ENCODE data around the gene COL25A1. TPM values are rescaled to one million over a fixed set of nuclear protein-coding genes. Genes with fewer than 3 reads are reported as not detected.

COL25A1 gene
- total and polyA plus RNA-seq, 2 experiments from 2014 or later: 0.25 TPM; not detected in 1

DNA sequence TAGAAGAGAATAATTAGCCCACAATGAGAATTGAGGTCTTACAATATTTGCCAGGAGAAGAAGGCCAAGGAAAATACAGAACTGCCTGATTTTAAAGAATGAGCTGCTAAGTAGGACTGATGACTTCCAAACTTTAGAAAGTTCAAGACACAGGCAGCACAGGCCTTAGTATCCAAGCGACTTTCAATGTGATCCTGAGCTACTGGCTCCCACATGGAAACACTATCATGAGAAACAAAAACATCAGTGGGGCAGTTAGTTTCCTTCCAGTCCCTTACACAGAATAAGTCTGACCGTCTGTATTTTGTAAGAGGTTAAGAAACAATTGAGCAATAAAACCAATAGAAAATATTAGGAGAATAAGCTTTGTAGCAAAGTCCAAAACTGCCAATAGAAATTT is 251.4 kb downstream of the COL25A1 start:
- Histone ChIP-seq H3K4me2 (ENCODE audit: unreplicated experiment) (no peak overlapping the region), H3K36me3 (ENCODE audit: low read depth) (no peaks in the 10 kb centered on the region), H3K4me1 (ENCODE audit: insufficient read depth) (peaks cover 13% of the 10 kb centered on the region), H3K9me2 (ENCODE audit: insufficient read depth) (no peaks in the 10 kb centered on the region), H3K9ac (no peak overlapping the region), H3K27me3 (replicated peaks; ENCODE audit: insufficient read depth) (no peaks in the 10 kb centered on the region), H3K4me3 (no peak overlapping the region), H3K79me2 (ENCODE audit: insufficient read depth) (no peaks in the 10 kb centered on the region), H3F3A (ENCODE audit: insufficient read depth) (no peaks in the 10 kb centered on the region), H4K20me1 (ENCODE audit: insufficient read depth) (no peaks in the 10 kb centered on the region), H3K27ac (no peak overlapping the region), H3K9me3 (ENCODE audit: low read depth) (no peaks in the 10 kb centered on the region), H2AFZ (no peak overlapping the region)
- 70 to 87% methylated on average over 2 of the region's 2 CpGs for WGBS, 2 experiments (ENCODE audit: low coverage in 1 of 2, low lambda C conversion rate in 2 of 2, missing lambda C conversion rate in 2 of 2)
- in situ Hi-C loops (cut with MboI): no loop called here
- TF ChIP-seq EZH2 (IDR thresholded peaks at IDR 0.05; ENCODE audit: insufficient read depth, poor library complexity, severe bottlenecking) (no peak), EZH2phosphoT487 (IDR thresholded peaks at IDR 0.05; ENCODE audit: insufficient read depth, low read depth) (no peak)
- no peak for DNase-seq

DNA sequence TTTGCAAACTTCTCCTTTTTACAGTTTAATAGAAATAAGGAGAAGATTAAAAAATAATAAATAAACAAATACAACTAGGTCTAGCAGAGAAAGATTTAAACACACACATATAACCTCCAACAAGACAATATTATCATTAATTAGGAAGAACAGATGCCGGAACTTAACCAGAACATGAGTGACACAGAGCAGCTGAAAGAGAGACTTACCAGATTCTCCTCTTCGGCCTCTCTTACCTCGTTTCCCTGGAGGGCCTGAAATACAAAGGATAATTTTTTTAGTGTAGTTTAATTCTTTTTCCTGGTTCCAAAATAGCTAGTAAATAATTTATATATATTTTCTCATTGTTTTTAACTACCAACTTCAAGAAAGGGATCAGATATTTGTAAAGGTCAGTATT is 252.5 kb downstream of the COL25A1 start:
- peaks cover 13% of the 10 kb centered on the region for H3K4me1 ChIP-seq (ENCODE audit: insufficient read depth)
- no peaks in the 10 kb centered on the region for H3K9me3 ChIP-seq (ENCODE audit: low read depth)
- 90 to 97% methylated on average over 3 of the region's 3 CpGs for WGBS, 2 experiments (ENCODE audit: low coverage in 1 of 2, low lambda C conversion rate in 2 of 2, missing lambda C conversion rate in 2 of 2)
- no peaks in the 10 kb centered on the region for H3F3A ChIP-seq (ENCODE audit: insufficient read depth)
- no peaks in the 10 kb centered on the region for H3K9me2 ChIP-seq (ENCODE audit: insufficient read depth)
- no peaks in the 10 kb centered on the region for H3K27me3 ChIP-seq (replicated peaks; ENCODE audit: insufficient read depth)
- H3K9ac ChIP-seq: no peak overlapping the region
- in situ Hi-C loops (cut with MboI): no loop called here
- no peaks in the 10 kb centered on the region for H3K36me3 ChIP-seq (ENCODE audit: low read depth)
- H3K79me2 ChIP-seq (ENCODE audit: insufficient read depth): no peaks in the 10 kb centered on the region
- H3K27ac ChIP-seq: no peak overlapping the region
- TF ChIP-seq EZH2 (IDR thresholded peaks at IDR 0.05; ENCODE audit: insufficient read depth, poor library complexity, severe bottlenecking): no peak
- no peak for TF ChIP-seq EZH2phosphoT487 (IDR thresholded peaks at IDR 0.05; ENCODE audit: insufficient read depth, low read depth)
- no peak overlapping the region for H3K4me3 ChIP-seq
- H2AFZ ChIP-seq: no peak overlapping the region
- no peak for DNase-seq
- H4K20me1 ChIP-seq (ENCODE audit: insufficient read depth): no peaks in the 10 kb centered on the region
- no peak overlapping the region for H3K4me2 ChIP-seq (ENCODE audit: unreplicated experiment)

GRCh38 chr4:109046471-109047201 is 255.8 kb downstream of the COL25A1 start:
- Histone ChIP-seq H3K4me2 (ENCODE audit: unreplicated experiment) (peak overlapping the region; percentile 78), H3F3A (ENCODE audit: insufficient read depth) (no peaks in the 10 kb centered on the region), H3K36me3 (ENCODE audit: low read depth) (no peaks in the 10 kb centered on the region), H3K79me2 (ENCODE audit: insufficient read depth) (no peaks in the 10 kb centered on the region), H3K4me1 (ENCODE audit: insufficient read depth) (peaks cover 13% of the 10 kb centered on the region), H3K9ac (peak overlapping the region; percentile 28; the same call in 1 of the 2 replicates), H2AFZ (peak overlapping the region; percentile 71), H3K9me2 (ENCODE audit: insufficient read depth) (no peaks in the 10 kb centered on the region), H3K27me3 (replicated peaks; ENCODE audit: insufficient read depth) (no peaks in the 10 kb centered on the region), H3K9me3 (ENCODE audit: low read depth) (no peaks in the 10 kb centered on the region), H4K20me1 (ENCODE audit: insufficient read depth) (no peaks in the 10 kb centered on the region), H3K27ac (peak overlapping the region; percentile 11), H3K4me3 (peak overlapping the region; percentile 58)
- in situ Hi-C loops (cut with MboI): no loop called here
- no peak for TF ChIP-seq EZH2phosphoT487 (IDR thresholded peaks at IDR 0.05; ENCODE audit: insufficient read depth, low read depth)
- no peak for TF ChIP-seq EZH2 (IDR thresholded peaks at IDR 0.05; ENCODE audit: insufficient read depth, poor library complexity, severe bottlenecking)
- peak; percentile 66 for DNase-seq
- 5 to 7% methylated on average over 7 of the region's 7 CpGs for WGBS, 2 experiments (ENCODE audit: low coverage in 1 of 2, low lambda C conversion rate in 2 of 2, missing lambda C conversion rate in 2 of 2)

GRCh38 chr4:109044431-109044830 is 258.0 kb downstream of the COL25A1 start:
- H3K27me3 ChIP-seq (replicated peaks; ENCODE audit: insufficient read depth): no peaks in the 10 kb centered on the region
- peaks cover 15% of the 10 kb centered on the region for H3K4me1 ChIP-seq (ENCODE audit: insufficient read depth)
- no peaks in the 10 kb centered on the region for H3K9me3 ChIP-seq (ENCODE audit: low read depth)
- no peak for DNase-seq
- TF ChIP-seq EZH2phosphoT487 (IDR thresholded peaks at IDR 0.05; ENCODE audit: insufficient read depth, low read depth) (no peak), EZH2 (IDR thresholded peaks at IDR 0.05; ENCODE audit: insufficient read depth, poor library complexity, severe bottlenecking) (no peak)
- no peak overlapping the region for H3K9ac ChIP-seq
- no peak overlapping the region for H3K4me2 ChIP-seq (ENCODE audit: unreplicated experiment)
- WGBS, 2 experiments (ENCODE audit: low coverage in 1 of 2, low lambda C conversion rate in 2 of 2, missing lambda C conversion rate in 2 of 2): 91 to 97% methylated on average over 3 of the region's 3 CpGs
- no peaks in the 10 kb centered on the region for H3K9me2 ChIP-seq (ENCODE audit: insufficient read depth)
- no peaks in the 10 kb centered on the region for H4K20me1 ChIP-seq (ENCODE audit: insufficient read depth)
- H3K27ac ChIP-seq: no peak overlapping the region
- in situ Hi-C loops (cut with MboI): no loop called here
- H3K4me3 ChIP-seq: no peak overlapping the region
- H3K36me3 ChIP-seq (ENCODE audit: low read depth): no peaks in the 10 kb centered on the region
- no peaks in the 10 kb centered on the region for H3F3A ChIP-seq (ENCODE audit: insufficient read depth)
- H3K79me2 ChIP-seq (ENCODE audit: insufficient read depth): no peaks in the 10 kb centered on the region
- no peak overlapping the region; the same call in 1 of the 2 replicates for H2AFZ ChIP-seq
